Stomach (tissue), 9 donors: ENCODE results near the gene AKAP8L. TPM values are rescaled to one million over a fixed set of nuclear protein-coding genes. Genes with fewer than 3 reads are reported as not detected.

ENCODE experiments used
- DNase-seq, 2 donors: peaks; one replicate each; pipeline versions ENCODE4 v3.0.0 to v3.0.0-alpha.2; 2013 to 2019
- H3K27ac ChIP-seq, 5 donors: fragments of 200-600 bp in 4 of 5; sonication (generic) in 4 of 5; one replicate each; pipeline ENCODE4 v1.5.1; 2013 to 2019; ENCODE audit warnings: mild to moderate bottlenecking in 1 of 5, moderate library complexity in 1 of 5
- H3K27me3 ChIP-seq, 3 donors: fragments of 200-600 bp; sonication (generic); one replicate each; pipeline ENCODE4 v1.5.1; 2017 to 2019; ENCODE audit warnings: mixed run types in 1 of 3
- H3K36me3 ChIP-seq, 4 donors: fragments of 200-600 bp; sonication (generic); 1 replicate in 3 of 4; 2 replicates in 1 of 4; pipeline ENCODE4 v1.5.1; 2016 to 2019
- H3K4me1 ChIP-seq, 4 donors: fragments of 200-600 bp; sonication (generic); one replicate each; pipeline ENCODE4 v1.5.1; 2016 to 2019
- H3K4me3 ChIP-seq, 4 donors: fragments of 200-600 bp; sonication (generic) in 3 of 4; one replicate each; pipeline ENCODE4 v1.5.1; 2016 to 2019; ENCODE audit warnings: mild to moderate bottlenecking in 1 of 4
- H3K9me3 ChIP-seq, 4 donors: fragments of 200-600 bp; sonication (generic); one replicate each; pipeline ENCODE4 v1.5.1; 2016 to 2019
- CTCF ChIP-seq, 7 experiments: fragments of 450-650 bp in 4 of 7; fragments of 200-600 bp in 3 of 7; sonication (generic) in 3 of 7; IDR thresholded peaks; one replicate each; pipeline ENCODE4 v1.5.1; 2016 to 2019; ENCODE audit warnings: antibody characterized with exemption in 7 of 7, control low read depth in 2 of 7, mild to moderate bottlenecking in 1 of 7
- EP300 ChIP-seq: sonication (generic); formaldehyde crosslinking; IDR thresholded peaks from one replicate; pipeline ENCODE4 v1.6.1; 2017; ENCODE audit warnings: antibody characterized with exemption
- POLR2A ChIP-seq, 4 donors: fragments of 450-650 bp; IDR thresholded peaks; one replicate each; pipeline ENCODE4 v1.6.1; 2016; ENCODE audit warnings: antibody characterized with exemption in 4 of 4, control low read depth in 2 of 4, mild to moderate bottlenecking in 1 of 4, moderate library complexity in 1 of 4
- POLR2AphosphoS5 ChIP-seq, 3 donors: sonication (generic); formaldehyde crosslinking; IDR thresholded peaks; one replicate each; pipeline ENCODE4 v1.6.1; 2016; ENCODE audit warnings: antibody characterized with exemption in 3 of 3
- WGBS, 5 donors: extraction: QIAGEN DNeasy Blood & Tissue Kit in 3 of 5; methylation state at CpG; one replicate each; pipeline versions ENCODE4 v1.1.5 to v1.1.7; 2013 to 2018; 5-methylcytosine and 5-hydroxymethylcytosine counted together
- intact Hi-C: fragments of 100-400 bp; cut with DNase I; formaldehyde crosslinking; loops from one replicate; pipeline ENCODE4 v1.15.1; 2023; ENCODE audit warnings: low total_unique reads
- polyA plus RNA-seq, 3 donors: library from polyadenylated mRNA; stranded (reverse); fragments of 200-250 nt; gene quantifications; one replicate each; pipeline ENCODE4 v1.2.3, GENCODE V29; 2013
- total RNA-seq, 5 donors: library from RNA; depleted of rRNA; stranded (reverse); fragments of >200 nt; gene quantifications; one replicate each; pipeline versions ENCODE4 v1.1.0 to v1.2.3, GENCODE V29; 2014 to 2016
- donor health status: healthy with polysubstance abuse.
- donor health status: Bipolar disorder and iron deficiency.
- donor health status: healthy.

AKAP8L gene
- total and polyA plus RNA-seq, 8 donors = 67.8 to 320 (median 91.6) TPM

GRCh38 chr19:15429825-15430467 is 11.2 kb upstream of the AKAP8L start:
- intact Hi-C loops = no loop called here

GRCh38 chr19:15428956-15429824 is 10.4 kb upstream of the AKAP8L start:
- no peak overlapping the region for H3K27ac ChIP-seq
- no peak overlapping the region for H3K4me3 ChIP-seq
- intact Hi-C loops = no loop called here
- TF ChIP-seq POLR2AphosphoS5 (IDR thresholded peaks at IDR 0.05) (no peak), EP300 (no peak), CTCF (IDR thresholded peaks at IDR 0.05) (no peak), POLR2A (IDR thresholded peaks at IDR 0.05) (no peak)
- H3K27me3 ChIP-seq = no peaks in the 10 kb centered on the region
- peaks cover 23 to 48% (median 42%) of the 10 kb centered on the region in 4 donors for H3K4me1 ChIP-seq
- no peak for DNase-seq
- H3K36me3 ChIP-seq = peaks cover 28 to 58% (median 57%) of the 10 kb centered on the region in 4 donors
- no peaks in the 10 kb centered on the region for H3K9me3 ChIP-seq
- WGBS, 5 donors = 84 to 94% (median 92%) methylated on average over 5 to 22 of the region's 22 CpGs

More at GRCh38 chr19:15429825-15430467, 11.2 kb upstream of the AKAP8L start:
- Histone ChIP-seq H3K36me3 (peaks cover 20 to 50% (median 50%) of the 10 kb centered on the region in 4 donors), H3K27me3 (no peaks in the 10 kb centered on the region), H3K4me1 (peaks cover 23 to 48% (median 42%) of the 10 kb centered on the region in 4 donors), H3K9me3 (no peaks in the 10 kb centered on the region), H3K27ac (no peak overlapping the region), H3K4me3 (no peak overlapping the region)
- WGBS, 5 donors = 84 to 90% (median 89%) methylated on average over 19 to 24 of the region's 24 CpGs
- TF ChIP-seq POLR2A (IDR thresholded peaks at IDR 0.05) (no peak), CTCF (IDR thresholded peaks at IDR 0.05) (no peak), POLR2AphosphoS5 (IDR thresholded peaks at IDR 0.05) (no peak), EP300 (no peak)
- no peak for DNase-seq

GRCh38 chr19:15427991-15428471 is 9.2 kb upstream of the AKAP8L start:
- WGBS, 5 donors = 91 to 96% (median 93%) methylated on average over 20 to 35 of the region's 35 CpGs
- no peak for DNase-seq
- Histone ChIP-seq H3K27me3 (no peaks in the 10 kb centered on the region), H3K4me3 (no peak overlapping the region), H3K36me3 (peaks cover 40 to 69% (median 69%) of the 10 kb centered on the region in 4 donors), H3K9me3 (peaks cover 0 to 6% (median 0%) of the 10 kb centered on the region in 4 donors), H3K4me1 (peaks cover 23 to 39% (median 35%) of the 10 kb centered on the region in 4 donors), H3K27ac (no peak overlapping the region)
- TF ChIP-seq POLR2AphosphoS5 (IDR thresholded peaks at IDR 0.05) = no peak
- no peak for TF ChIP-seq CTCF (IDR thresholded peaks at IDR 0.05)
- no peak for TF ChIP-seq EP300
- no peak for TF ChIP-seq POLR2A (IDR thresholded peaks at IDR 0.05)
- intact Hi-C loops = no loop called here

GRCh38 chr19:15427350-15427700 is 8.5 kb upstream of the AKAP8L start:
- Histone ChIP-seq H3K27me3 (no peaks in the 10 kb centered on the region), H3K4me1 (peaks cover 29 to 44% (median 38%) of the 10 kb centered on the region in 4 donors), H3K4me3 (no peak overlapping the region), H3K27ac (no peak overlapping the region), H3K9me3 (peaks cover 0 to 7% (median 0%) of the 10 kb centered on the region in 4 donors), H3K36me3 (peaks cover 47 to 77% (median 76%) of the 10 kb centered on the region in 4 donors)
- TF ChIP-seq POLR2AphosphoS5 (IDR thresholded peaks at IDR 0.05) = no peak
- no peak for TF ChIP-seq CTCF (IDR thresholded peaks at IDR 0.05)
- no peak for TF ChIP-seq POLR2A (IDR thresholded peaks at IDR 0.05)
- TF ChIP-seq EP300 = no peak
- intact Hi-C loops = no loop called here
- WGBS, 5 donors = 96 to 97% (median 97%) methylated on average over 16 to 25 of the region's 25 CpGs
- DNase-seq = no peak
